Measurements from ENCODE around the gene DTX4.

DTX4 gene

GRCh38 chr11:59221441-59221840 lies 49.5 kb downstream of the DTX4 start:
- DNase-seq = no peak

DNA sequence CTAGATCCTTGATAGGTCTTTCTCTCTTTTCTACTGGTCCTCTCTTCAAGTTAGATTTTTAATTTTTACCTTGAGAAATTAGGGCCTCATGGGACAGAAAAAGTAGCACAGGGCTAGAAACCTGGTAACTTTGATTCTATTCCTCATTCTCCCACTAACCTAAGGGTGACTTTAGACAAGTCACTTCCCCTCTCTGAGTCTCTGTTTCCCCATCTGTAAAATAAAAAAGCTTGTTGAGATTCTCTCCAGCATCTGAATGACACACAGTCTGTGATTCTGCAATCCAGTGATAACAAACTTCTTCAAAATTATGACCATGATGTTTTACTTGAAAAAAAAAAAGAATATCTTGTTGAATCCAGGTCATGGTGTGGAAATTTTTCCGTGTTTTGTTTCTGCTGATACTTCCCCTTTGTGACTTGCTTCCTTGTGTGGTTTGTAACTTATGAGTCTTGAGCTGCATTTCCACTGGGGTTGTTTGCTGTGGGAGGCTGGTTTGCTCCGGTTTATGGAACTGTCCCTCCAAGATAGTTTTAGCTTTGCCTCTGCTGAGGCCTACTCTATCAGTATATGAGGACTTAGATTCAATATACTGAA lies 50.6 kb downstream of the DTX4 start:
- no peak for DNase-seq

DNA sequence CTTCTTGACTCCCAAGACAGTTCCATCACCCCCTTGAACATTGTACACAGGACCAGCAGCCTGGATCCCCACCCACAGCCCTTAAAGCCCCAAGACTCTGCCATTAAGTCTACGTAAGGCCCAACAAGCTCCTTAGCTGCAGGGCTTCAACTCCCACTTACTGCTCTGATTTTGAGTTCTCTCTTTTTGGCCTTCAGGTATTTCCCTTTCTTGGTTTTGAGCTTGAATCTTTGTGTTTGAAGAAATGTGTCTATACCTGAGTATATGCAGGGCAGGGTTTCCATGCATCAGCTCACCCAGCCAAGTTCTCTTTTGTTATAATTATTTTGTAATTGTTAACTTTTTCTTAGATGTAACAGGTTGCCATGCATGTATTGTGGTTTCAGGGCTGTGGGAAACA lies 51.2 kb downstream of the DTX4 start:
- DNase-seq = no peak

- no peak for DNase-seq
Observed at GRCh38 chr11:59223611-59224010, 51.7 kb downstream of the DTX4 start.

GRCh38 chr11:59224351-59224928 lies 52.5 kb downstream of the DTX4 start:
- no peak for DNase-seq

- no peak for DNase-seq
Observed at GRCh38 chr11:59225017-59225416, 53.1 kb downstream of the DTX4 start.

DNA sequence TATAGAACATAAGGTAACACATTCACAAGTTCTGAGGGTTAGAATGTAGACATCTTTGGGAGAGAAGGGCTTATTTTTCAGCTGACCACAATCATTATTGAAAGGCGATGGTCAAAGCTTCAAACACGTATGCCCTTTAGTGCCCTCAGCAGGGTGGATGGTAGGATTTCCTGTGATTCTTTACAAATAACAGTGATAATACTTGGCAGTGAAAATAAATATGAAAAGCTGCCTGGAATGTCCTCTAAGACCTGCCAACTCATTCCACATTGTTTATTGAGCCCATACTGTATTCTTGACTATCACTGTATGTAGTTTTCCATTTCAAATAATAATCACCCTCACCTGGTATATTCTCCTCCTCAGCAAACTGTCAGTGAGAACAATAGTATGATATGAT lies 54.5 kb downstream of the DTX4 start:
- no peak for DNase-seq

GRCh38 chr11:59240322-59240721 lies 68.4 kb downstream of the DTX4 start:
- DNase-seq = no peak

DNA sequence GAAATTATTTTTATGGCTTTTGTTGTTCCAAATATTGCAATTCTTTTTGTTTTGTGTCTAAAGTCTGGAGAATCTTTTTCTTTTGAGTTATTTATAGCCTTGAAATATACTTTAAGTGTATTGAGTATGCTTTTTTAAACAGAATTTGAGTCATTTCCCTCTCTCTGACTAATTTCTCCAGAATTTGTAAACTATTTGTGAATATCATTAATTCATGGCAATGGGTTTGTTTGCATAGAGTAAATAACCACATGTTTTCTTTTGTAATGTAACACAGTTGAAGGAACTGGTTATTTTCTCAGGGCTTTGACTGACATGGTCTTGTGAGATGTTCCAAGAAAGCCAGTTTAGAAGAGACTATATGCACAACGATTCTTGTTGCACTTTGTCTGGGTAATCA lies 71.7 kb downstream of the DTX4 start:
- DNase-seq = no peak

DNA sequence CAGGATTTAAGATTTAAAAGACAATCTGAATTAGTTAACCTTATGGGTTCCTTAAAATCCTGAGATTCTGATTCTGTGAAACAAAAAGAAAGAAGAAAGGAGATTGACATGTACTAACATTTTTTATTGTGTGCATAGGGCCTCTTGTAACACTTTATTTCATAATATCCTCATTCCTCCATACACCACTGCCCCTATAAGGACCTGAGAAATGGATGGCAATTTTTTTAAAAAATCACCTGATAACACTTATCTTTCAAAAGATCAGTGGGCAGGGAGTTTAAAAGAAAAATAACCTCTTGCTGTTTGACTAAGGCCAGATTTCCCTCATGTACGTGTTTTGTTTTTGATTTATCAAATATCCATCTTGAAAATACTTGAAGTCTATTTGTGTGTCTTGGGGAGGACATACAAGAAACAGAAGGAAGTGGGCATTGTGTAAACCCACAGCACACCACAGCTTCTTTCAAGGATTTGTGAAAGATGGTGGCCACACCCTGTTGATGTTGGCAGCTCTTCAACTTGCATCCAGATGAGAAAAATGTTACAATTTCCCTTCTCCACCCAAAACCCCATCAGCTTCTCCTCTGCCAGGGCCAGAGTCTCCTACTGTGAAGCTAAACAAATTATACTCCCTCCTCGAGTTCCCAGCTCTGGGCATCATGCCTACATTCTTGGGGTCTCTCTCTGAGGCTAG lies 75.7 kb downstream of the DTX4 start:
- no peak for DNase-seq

DNA sequence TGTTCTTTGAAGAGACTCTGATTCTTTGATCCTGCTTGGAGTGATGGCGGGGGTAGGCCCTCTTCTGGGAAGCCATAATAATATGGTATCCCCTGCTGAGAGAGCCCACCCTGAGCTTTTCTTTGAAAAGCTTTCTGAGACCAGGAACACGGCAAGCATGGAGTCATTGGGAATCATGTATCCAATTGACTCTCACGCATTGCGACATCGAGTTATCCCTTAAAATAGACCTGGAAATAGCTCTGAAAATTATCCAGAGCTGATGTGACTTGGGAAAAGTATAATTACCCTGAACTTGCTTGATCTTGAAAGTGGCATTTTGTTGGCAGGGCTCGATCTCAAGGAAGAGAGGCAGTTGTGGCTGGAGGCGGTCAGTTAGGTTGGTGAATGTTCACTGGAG lies 77.6 kb downstream of the DTX4 start:
- DNase-seq = no peak

- no peak for DNase-seq
Observed at GRCh38 chr11:59253001-59253400, 81.1 kb downstream of the DTX4 start.

GRCh38 chr11:59254286-59254685 lies 82.4 kb downstream of the DTX4 start:
- DNase-seq = no peak

DNA sequence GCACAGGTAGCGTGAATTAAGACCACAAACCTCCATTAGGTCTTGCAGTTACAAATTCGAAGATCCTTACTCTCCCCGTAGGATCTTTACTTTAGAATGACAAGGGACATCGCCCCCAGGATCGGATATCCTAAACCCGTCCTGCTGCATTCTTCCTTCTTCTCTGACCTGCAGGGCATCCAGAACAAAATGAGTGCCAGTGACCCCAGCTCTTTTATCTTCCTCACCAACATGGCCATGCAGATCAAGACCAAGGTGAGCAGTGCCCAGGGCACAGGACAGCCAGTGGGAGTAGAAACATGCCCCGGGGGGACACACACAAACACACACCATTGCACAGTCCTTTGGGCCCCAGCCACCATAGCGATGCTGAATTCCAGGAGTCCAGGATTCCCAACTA lies 83.3 kb downstream of the DTX4 start:
- DNase-seq = no peak
